Muscle of back (tissue), 11 donors: ENCODE measurements around the gene AGMAT. TPM values are rescaled to one million over a fixed set of nuclear protein-coding genes. Genes with fewer than 3 reads are reported as not detected.
"Not testable (repeated sequence)": the region's sequence is repeated elsewhere in the genome, so short reads cannot be mapped to it uniquely, and the experiment has no call there.

ENCODE experiments used
- DNase-seq, 3 donors: peaks; one replicate each; pipeline versions ENCODE4 v3.0.0 to v3.0.0-alpha.2; 2013
- polyA plus RNA-seq, 10 donors: library from polyadenylated mRNA; unstranded; fragments of 120-200 nt; gene quantifications; one replicate each; pipeline ENCODE4 v1.2.1, GENCODE V29; 2013; ENCODE audit not compliant: insufficient read length in 10 of 10

AGMAT gene
- polyA plus RNA-seq, 10 donors: 1.3 to 3.7 (median 2.7) TPM

DNA sequence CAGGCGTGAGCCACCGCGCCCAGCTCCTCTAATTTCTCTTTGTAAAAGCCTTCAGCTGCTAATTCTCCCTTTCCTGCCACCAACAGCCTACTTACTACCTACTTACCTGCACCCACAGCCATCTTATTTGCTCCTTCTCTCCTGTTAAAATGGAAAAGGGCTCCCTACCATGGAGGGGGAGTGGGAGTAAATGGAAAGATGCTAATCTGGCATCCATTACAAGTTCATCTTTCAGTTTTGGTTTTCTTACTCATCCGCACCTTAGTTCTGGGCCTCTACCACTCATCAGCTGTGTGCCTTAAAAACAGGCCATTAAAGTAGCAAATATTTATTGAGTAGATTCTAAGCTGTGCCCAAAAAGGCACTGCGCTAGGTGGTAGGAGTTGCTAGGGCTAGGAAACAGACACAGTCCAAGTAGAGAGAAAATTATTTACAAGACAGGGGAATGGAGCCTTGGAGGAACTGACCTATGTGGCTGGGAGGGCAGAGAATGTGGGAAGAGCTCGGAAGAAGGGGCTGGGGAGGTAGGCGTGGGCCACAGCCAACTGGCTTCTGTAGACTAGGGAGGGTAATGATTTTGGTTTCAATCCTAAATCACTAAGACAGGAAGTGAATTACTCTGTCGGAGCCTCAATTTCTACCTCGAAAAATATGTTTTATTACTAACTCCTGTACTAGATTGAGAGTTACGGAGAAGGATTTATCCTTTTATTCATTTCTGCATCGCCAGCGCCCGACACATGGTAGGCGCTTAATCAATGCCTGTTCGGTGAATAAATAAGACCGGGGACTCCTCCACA, 31.7 kb upstream of the AGMAT start:
- no peak for DNase-seq

DNA sequence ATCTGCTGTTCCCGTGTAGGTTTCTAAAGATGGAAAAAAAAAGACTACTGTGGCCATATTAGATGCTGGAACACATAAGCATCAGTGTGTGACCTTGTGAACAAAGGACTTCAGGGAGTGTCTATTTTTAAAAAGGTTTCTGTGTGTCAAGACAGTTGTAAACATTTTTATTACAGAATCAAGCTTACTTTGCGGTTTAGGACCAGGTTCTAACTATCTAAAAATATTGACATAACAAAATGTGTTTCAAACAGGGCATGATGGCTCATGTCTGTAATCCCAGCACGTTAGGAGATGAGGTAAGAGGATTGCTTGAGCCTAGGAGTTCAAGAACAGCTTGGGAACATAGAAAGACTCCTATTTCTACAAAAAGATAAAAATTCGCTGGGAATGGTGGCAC, 25.3 kb upstream of the AGMAT start:
- no peak for DNase-seq

DNA sequence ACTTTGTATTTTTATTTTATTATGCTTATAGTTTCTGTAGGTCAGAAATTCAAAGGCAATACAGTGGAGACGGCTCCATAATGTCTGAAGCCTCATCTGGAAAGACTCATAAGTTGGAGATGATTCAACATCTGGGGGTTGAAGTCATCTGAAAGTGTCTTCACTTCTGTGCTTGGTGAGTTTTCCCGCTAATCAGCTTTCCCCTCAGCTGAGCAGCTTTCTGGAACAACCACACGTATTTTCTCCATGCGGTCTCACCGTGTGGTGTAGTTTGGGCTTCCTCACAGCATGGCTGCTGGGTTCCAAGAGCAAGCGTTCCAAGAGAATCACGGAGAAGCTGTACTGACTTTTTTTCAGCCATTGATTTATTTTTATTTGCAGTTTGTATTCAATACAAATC, 24.8 kb upstream of the AGMAT start:
- no peak for DNase-seq

DNA sequence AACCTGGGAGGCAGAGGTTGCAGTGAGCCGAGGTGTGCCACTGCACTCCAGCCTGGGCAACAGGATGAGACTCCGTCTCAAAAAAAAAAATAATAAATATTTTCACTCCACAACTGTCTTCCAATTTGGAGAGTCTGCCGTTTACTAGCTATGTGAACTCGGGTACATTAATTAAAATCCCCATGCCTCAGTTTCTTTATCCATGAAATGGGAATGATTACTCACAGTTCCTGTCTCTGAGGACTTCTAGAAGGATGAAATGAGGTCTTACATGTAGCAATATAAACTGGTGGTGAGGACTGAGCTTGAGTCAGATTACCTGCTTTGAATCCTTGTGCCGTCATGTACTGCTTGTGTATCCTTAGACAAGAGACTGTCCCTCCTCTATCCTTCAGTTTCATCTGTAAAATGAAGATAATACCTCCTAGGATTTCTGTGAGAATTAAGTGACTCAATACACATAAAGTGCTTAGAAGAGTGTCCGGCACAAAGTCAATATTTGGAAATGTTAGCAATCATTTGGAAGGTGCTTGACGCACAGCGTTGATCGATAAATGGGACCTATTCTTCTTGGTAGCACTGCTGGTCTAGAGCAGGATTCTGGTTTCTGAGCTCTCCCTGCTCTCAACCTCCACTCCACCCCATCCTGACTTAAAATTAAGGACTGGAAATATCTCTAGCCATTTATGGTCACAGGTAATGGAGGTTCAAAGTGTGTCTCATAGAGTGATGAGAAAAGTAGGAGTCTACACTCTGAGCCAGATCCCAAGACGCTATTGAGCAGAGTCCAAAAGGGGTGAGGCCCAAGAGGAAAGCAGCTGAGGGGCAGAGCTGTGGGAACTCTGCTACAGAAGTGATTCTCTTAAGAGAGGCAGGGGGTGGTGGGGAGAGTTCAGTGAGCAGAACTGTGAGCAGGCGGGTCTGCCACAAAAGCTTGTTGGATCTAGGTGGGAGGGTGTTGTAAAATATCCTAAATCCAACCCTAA, 20.8 kb upstream of the AGMAT start:
- no peak for DNase-seq

DNA sequence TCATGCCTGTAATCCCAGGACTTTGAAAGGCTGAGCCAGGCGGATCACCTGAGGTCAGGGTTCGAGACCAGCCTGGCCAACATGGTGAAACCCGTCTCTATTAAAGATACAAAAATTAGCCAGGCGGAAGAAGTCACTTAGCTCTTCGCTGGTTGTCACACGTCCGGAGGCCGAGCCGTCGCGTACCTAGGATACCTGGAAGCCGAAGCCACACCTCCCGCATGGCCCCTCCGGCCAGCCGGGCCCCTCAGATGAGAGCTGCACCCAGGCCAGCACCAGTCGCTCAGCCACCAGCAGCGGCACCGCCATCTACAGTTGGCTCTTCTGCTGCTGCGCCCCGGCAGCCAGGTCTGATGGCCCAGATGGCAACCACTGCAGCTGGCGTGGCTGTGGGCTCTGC, 19.5 kb upstream of the AGMAT start:
- DNase-seq: not testable (repeated sequence)

DNA sequence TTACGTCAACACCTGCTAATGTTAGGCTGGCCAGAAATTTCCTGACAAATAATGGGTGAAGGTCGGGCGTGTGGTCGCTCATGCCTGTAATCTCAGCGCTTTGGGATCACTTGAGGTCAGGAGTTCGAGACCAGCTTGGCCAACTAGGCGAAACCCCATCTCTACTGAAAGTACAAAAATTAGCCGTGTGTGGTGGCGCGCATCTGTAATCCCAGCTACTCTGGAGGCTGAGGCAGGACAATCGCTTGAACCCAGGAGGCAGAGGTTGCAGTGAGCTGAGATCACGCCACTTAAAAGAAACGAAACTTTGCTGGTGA, 19.1 kb upstream of the AGMAT start:
- not testable (repeated sequence) for DNase-seq

DNA sequence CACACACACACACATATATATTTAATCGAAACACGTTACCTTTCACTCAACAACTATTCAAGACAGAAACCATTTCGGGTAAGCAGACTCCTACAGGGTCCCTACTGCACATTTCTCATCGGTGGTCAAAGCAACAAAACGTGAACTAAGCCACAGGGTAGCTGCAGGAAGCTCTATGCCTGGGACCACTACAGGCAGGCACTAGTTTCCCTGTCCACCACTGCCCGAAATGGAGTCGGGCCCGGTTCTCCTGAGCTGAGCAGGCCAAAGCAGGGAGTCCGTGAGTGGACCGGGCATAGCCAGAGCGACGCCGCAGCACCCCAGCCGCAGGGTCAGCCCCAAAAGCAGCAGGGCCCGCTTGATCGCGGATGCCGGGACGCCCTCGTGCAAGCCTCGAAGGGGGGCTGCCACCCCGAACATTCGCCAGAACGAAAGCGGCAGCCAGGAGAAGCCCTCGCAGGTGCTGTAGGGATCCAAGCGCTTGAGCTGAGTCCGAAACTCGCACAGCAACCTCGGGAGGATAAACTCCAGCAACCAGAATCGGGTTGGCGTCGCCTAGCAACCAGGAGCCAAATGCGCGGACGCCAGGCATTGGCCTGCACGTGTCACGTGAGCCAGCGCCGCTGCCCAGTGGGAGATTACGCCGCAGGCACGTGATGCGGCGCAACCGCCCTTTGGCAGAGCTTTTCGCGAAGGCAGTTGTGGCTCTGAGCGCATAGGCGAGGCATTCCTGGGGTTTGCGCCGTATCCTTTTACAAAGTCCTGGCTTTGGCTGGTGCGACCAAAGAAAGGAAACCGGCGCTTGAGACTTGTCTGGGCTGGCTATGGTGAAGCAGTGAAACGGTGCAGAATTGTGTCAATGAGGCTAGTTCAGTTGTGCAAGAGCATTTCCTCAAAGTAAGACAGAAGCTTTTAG, 18.5 kb upstream of the AGMAT start:
- peak; percentile 97 to 99 (median 99) for DNase-seq

DNA sequence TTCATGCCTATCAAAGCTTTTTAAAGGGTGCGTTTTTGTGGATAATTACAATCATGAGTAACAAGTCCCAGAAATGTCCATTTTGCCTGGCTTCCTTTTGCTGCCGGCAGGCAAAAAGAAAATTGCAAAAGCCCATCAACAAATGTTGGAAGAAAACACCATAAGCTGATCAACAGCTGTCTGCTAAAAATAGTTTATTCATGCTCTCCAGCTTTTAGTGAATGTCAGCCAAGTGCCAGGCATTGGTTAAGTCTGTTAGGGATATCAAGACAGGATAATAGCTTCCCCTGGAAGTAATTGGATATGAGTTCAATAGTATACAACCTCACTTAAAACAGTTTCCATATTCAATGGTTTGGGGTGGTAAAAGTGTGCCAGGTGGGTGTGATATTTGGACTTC, 13.6 kb upstream of the AGMAT start:
- peak in 1 of 3 donors; percentile 53 for DNase-seq

DNA sequence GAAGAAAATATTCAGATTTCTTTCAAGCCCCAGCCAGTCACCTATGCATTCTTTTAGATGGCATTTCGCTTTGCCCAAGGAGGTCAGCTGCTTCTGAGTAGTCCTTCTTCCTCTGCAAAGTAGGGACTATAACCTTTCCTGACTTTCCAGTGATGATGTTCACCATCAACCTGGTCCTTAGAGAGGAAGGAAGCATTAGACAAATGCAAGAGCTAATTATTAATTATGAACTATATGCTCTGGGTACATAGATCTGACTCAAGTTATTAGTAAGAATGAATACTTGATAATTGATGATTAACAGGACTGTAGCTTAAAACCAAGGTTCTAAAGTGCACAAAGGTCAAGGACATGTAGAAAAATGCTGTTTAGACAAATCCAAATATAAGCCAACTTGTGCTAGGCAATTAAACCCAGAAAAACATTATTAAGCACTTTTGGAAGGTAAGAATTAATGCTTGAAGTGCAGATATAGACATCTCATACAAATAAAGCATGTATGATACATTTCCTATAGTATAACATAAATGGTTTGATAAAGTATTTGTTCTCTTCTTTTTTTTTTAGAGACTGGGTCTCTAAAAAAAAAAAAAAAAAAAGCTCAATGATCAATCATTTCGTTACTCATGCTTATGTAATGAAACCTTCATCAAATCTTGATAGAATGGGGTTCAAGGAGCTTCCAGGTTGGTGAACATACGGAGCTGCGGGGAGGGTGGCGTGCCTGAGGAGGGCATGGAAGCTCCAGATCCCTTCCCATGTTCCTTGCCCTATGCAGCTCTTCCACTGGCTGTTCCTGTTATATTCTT, 11.2 kb upstream of the AGMAT start:
- DNase-seq: no peak

DNA sequence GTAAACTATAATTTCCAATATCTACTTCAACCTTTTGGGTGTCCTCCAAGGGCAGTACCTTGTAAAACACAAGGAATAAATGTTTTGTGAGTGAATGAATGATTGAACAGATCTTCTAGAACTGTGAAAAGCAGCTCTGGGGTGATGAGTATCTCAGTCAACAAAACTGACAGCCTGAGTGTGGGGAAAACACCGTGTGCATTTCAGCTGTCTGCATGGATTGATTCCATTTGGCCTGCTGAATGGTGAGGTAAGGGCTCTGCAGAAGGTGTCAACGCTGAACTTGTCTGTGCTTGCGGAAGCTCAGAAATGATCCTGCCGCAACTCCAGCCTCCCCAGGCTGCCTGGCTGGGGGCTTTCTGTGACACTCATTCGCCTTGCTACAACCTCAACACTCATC, 7.4 kb upstream of the AGMAT start:
- no peak for DNase-seq

DNA sequence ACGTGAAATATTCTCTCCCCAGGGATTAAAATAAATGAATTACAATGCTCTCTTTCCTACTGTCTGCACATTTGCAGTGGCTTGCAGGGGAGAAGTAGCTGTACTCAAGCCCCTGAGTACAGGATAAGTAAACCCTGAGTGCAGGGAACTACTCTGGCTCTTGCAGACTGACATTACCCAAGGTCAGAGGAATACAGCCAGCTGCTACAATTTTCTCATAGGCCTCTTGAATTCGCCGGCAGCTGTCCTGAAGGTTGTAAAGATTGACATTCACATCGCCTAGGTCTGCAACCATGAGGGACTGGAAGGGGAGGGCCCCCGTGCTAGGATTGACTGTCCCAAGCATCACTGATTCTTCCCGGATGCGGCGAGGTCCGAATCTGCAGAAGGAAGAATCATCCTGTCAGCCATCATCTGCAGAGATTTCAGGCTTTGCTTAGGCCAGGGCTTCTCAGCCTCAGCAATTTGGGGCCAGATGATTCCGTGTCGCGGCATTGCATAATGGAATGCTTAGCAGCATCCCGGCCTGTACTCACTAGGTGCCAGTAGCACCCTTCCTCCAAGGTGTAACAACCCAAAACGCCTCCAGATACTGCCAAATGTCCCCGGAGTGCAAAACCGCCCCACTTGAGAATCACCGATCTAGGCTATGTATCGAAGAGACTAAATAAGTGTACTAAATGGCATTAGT, 1.7 kb downstream of the AGMAT start:
- no peak for DNase-seq

DNA sequence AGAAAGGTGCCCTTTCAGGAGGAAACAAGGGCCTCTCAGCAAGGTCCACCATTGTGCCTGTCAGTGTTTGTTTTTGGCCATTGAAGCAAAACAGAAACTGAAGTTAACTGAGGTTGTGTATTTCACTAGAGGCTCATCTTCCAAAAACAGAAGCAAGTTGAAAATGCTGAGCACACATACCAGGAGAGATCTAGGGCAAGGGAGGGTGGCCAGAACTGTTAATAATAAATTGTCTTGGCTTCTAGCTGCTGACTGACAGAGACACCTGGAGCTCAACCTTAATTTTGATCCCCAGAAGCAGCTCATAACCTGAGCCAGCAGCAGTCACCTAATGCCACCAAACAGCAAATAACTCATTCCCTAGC, 5.2 kb downstream of the AGMAT start:
- DNase-seq: peak in 2 of 3 donors; percentile 20 to 41

DNA sequence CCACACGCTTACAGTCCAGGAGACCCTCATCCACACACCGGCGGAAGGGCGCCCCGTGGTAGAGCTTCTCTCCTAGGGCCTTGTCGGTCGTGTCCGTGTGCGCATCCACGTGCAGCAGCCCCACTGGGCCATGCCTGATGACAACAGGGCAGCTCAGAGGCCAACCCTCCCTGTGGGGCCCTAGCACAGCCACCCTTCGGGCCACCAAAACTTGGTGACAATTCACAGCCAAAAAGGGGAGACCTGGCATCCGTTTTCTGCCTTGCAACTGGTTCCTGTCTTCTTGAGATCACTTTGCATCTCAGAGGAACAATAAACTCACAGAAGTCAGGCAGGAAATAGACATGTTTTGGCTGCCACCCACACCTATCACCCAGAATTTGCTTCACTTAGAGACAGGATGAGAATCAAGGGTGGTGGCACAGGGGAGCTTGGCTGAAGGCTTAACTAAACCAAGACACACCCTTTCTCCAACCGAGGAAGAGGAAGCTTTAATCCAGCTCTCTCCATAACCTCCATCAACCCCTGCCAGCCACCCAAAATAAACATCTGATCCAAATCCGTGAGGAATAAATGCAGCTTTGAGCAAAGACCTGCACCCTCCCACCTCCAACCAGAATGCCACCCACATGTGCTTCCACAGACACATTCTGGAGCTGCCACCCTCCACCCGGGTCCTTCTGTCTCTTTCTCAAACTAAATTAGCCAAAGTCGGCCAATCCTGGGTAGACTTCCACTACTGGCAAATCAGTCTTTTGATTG, 5.7 kb downstream of the AGMAT start:
- DNase-seq: no peak

DNA sequence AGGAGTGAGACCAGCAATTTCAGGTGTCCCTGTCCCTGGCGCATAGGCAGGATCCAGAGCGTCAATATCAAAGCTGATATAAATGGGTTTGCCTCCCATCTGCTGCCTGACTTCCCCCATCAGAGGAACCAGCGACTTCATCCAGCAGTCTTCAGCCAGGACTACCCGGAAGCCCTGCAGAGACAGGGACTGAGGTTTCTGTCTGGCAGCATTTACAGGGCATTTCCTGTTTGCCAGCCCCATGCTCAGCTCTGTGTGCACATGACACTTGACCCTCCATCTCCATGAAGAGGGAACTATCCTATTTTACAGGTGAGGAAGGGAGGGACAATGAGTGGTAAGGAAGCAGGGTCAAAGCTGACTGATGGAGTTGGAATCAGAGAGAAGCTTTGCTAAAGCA, 7.2 kb downstream of the AGMAT start:
- DNase-seq: no peak

DNA sequence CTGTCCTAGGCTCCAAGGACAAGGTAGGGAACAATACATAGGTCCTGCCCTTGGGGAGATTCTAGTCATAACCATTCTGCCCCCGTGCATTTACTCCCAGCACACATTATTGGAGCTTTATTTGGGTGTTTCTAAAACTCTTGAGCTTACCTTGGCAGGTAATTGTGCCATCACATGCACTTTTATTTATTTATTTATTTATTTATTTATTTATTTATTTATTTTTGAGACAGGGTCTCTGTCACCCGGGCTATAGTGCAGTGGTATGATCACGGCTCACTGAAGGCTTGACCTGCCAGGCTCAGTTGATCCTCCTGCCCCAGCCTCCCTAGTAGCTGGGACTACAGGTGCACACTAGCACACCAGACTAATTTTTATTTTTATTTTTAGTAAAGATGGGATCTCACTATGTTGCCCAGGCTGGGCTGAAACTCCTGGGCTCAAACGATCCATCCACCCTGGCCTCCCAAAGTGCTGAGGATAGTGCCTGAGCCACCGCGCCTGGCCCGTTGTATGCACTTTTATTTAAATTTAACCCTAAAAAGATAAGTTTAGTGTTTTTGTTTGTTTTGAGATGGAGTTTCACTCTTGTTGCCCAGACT, 9.2 kb downstream of the AGMAT start:
- DNase-seq: no peak

DNA sequence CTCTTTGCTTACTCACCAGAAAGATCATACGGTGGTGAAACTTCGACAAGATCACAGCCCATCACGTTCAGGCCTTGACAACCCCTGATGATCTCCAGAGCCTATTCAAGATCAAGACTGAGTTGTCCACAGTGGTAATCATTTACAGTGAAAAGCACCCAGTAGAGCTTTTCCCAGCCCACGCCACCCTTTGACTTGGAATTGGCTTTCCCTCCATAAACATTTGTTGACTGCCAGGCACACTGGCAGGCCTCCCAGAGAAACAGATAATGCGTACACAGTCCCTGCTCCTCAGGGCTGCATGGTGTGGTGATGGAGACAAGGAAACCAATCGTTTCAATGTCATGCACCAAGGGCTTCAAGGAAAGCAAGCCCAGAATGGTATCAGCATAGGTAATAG, 10.1 kb downstream of the AGMAT start:
- no peak for DNase-seq

DNA sequence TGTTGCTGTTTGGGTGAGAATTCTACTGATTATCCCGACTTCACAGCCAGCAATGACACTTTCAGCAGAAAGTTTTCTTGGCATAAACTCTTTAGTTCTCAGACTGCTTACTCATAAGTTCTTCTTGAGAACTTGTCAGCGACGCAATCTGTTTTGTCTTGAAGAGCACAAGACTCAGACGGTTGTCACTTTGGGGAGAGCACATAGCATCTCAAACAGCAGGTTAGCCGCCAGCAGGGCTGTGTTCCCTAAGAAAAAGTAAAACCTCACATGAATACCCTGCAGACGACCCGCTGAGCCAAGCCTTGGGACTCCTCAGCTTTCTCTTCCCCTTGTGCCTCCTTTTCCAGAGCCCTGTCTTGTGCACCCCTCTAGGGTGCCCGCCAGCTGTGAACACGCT, 11.4 kb downstream of the AGMAT start:
- no peak for DNase-seq

DNA sequence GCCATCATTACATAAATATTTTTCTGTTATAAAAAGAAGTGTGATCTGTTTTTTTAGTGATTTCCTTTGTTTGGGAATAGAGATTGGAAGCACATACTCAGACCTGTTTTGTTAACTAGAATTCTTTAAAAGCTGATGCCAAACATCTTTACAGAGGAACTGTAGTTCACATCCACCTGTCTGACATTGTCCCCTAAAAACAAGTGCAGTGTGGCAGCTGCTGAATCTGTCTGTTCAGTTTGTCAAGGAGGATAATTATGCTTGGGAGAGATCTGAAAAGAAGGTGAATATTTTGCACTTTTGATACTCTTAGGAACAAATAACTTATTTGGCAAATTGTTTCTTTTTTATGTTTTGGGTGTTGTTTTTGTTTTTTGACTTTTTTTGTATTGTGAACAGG, 13.6 kb downstream of the AGMAT start:
- DNase-seq: no peak

DNA sequence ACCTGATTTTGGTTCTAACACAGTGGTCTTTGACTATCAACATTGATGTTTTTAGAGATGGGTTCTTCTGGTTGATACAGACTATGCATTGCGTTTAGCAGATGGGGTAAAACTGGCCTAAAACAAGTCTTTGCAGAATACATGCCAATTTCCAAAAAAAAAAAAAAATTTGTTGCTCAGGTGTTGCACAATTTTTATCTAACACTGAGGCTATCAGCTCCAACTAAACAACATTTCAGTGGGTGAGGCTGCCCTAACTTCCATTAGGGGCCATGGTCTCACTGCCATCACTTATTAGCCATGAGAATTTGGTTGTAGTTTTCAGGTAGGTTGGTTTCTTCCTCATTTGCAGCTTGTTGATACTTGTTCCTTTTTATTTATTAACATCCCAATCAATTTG, 14.0 kb downstream of the AGMAT start:
- no peak for DNase-seq
